ENCODE data around the gene ZDHHC17. TPM values are rescaled to one million over a fixed set of nuclear protein-coding genes. Genes with fewer than 3 reads are reported as not detected.
A peak's percentile ranks its signal among the peaks of the same experiment; 100 is the strongest.

ZDHHC17 gene
- total and polyA plus RNA-seq, 2 experiments from 2014 or later = 14.0 to 30.4 TPM

GRCh38 chr12:76746516-76746915 lies 17.4 kb upstream of the ZDHHC17 start:
- no peaks in the 10 kb centered on the region for H3K36me3 ChIP-seq (ENCODE audit: low read depth)
- WGBS, 2 experiments (ENCODE audit: low coverage in 1 of 2, low lambda C conversion rate in 2 of 2, missing lambda C conversion rate in 2 of 2) = 4 to 9% methylated on average over 1 of the region's 1 CpG
- no peaks in the 10 kb centered on the region for H3K9me2 ChIP-seq (ENCODE audit: insufficient read depth)
- DNase-seq = no peak
- no peak for TF ChIP-seq EZH2phosphoT487 (IDR thresholded peaks at IDR 0.05; ENCODE audit: insufficient read depth, low read depth)
- TF ChIP-seq EZH2 (IDR thresholded peaks at IDR 0.05; ENCODE audit: insufficient read depth, poor library complexity, severe bottlenecking) = no peak
- H3K4me3 ChIP-seq = no peak overlapping the region
- no peaks in the 10 kb centered on the region for H3K79me2 ChIP-seq (ENCODE audit: insufficient read depth)
- no peak overlapping the region for H3K4me2 ChIP-seq (ENCODE audit: unreplicated experiment)
- in situ Hi-C loops (cut with MboI) = no loop called here
- no peak overlapping the region for H3K9ac ChIP-seq
- H2AFZ ChIP-seq = no peak overlapping the region
- no peaks in the 10 kb centered on the region for H3K27me3 ChIP-seq (replicated peaks; ENCODE audit: insufficient read depth)
- H3K4me1 ChIP-seq (ENCODE audit: insufficient read depth) = no peaks in the 10 kb centered on the region
- no peaks in the 10 kb centered on the region for H3K9me3 ChIP-seq (ENCODE audit: low read depth)
- no peaks in the 10 kb centered on the region for H4K20me1 ChIP-seq (ENCODE audit: insufficient read depth)
- H3F3A ChIP-seq (ENCODE audit: insufficient read depth) = no peaks in the 10 kb centered on the region
- H3K27ac ChIP-seq = no peak overlapping the region

- no peak for DNase-seq
- no peak overlapping the region for H3K4me2 ChIP-seq (ENCODE audit: unreplicated experiment)
- no peaks in the 10 kb centered on the region for H4K20me1 ChIP-seq (ENCODE audit: insufficient read depth)
- TF ChIP-seq EZH2phosphoT487 (IDR thresholded peaks at IDR 0.05; ENCODE audit: insufficient read depth, low read depth) (no peak), EZH2 (IDR thresholded peaks at IDR 0.05; ENCODE audit: insufficient read depth, poor library complexity, severe bottlenecking) (no peak)
- H3K36me3 ChIP-seq (ENCODE audit: low read depth) = no peaks in the 10 kb centered on the region
- no peak overlapping the region for H2AFZ ChIP-seq
- no peak overlapping the region for H3K27ac ChIP-seq
- in situ Hi-C loops (cut with MboI) = no loop called here
- H3K9ac ChIP-seq = no peak overlapping the region
- H3K4me1 ChIP-seq (ENCODE audit: insufficient read depth) = no peaks in the 10 kb centered on the region
- no peaks in the 10 kb centered on the region for H3K79me2 ChIP-seq (ENCODE audit: insufficient read depth)
- H3K9me2 ChIP-seq (ENCODE audit: insufficient read depth) = no peaks in the 10 kb centered on the region
- H3K9me3 ChIP-seq (ENCODE audit: low read depth) = no peaks in the 10 kb centered on the region
- WGBS, 2 experiments (ENCODE audit: low coverage in 1 of 2, low lambda C conversion rate in 2 of 2, missing lambda C conversion rate in 2 of 2) = 94 to 100% methylated on average over 2 of the region's 2 CpGs
- no peaks in the 10 kb centered on the region for H3K27me3 ChIP-seq (replicated peaks; ENCODE audit: insufficient read depth)
- H3K4me3 ChIP-seq = no peak overlapping the region
- no peaks in the 10 kb centered on the region for H3F3A ChIP-seq (ENCODE audit: insufficient read depth)
Observed at GRCh38 chr12:76747245-76747644, 16.7 kb upstream of the ZDHHC17 start.

GRCh38 chr12:76755829-76756379 lies 8.0 kb upstream of the ZDHHC17 start:
- no peaks in the 10 kb centered on the region for H3K79me2 ChIP-seq (ENCODE audit: insufficient read depth)
- H3K27ac ChIP-seq = no peak overlapping the region
- TF ChIP-seq EZH2 (IDR thresholded peaks at IDR 0.05; ENCODE audit: insufficient read depth, poor library complexity, severe bottlenecking) (no peak), EZH2phosphoT487 (IDR thresholded peaks at IDR 0.05; ENCODE audit: insufficient read depth, low read depth) (no peak)
- H2AFZ ChIP-seq = no peak overlapping the region
- in situ Hi-C loops (cut with MboI) = no loop called here
- H3K36me3 ChIP-seq (ENCODE audit: low read depth) = no peaks in the 10 kb centered on the region
- peaks cover 19% of the 10 kb centered on the region for H3F3A ChIP-seq (ENCODE audit: insufficient read depth)
- peak; percentile 5 for DNase-seq
- no peak overlapping the region for H3K9ac ChIP-seq
- no peaks in the 10 kb centered on the region for H3K9me2 ChIP-seq (ENCODE audit: insufficient read depth)
- H3K4me2 ChIP-seq (ENCODE audit: unreplicated experiment) = no peak overlapping the region
- H3K27me3 ChIP-seq (replicated peaks; ENCODE audit: insufficient read depth) = no peaks in the 10 kb centered on the region
- WGBS, 2 experiments (ENCODE audit: low coverage in 1 of 2, low lambda C conversion rate in 2 of 2, missing lambda C conversion rate in 2 of 2) = 81 to 86% methylated on average over 9 of the region's 9 CpGs
- no peaks in the 10 kb centered on the region for H3K9me3 ChIP-seq (ENCODE audit: low read depth)
- H3K4me1 ChIP-seq (ENCODE audit: insufficient read depth) = peaks cover 15% of the 10 kb centered on the region
- H3K4me3 ChIP-seq = no peak overlapping the region
- H4K20me1 ChIP-seq (ENCODE audit: insufficient read depth) = no peaks in the 10 kb centered on the region

- H3F3A ChIP-seq (ENCODE audit: insufficient read depth) = peaks cover 19% of the 10 kb centered on the region
- no peaks in the 10 kb centered on the region for H3K9me2 ChIP-seq (ENCODE audit: insufficient read depth)
- no peak overlapping the region for H2AFZ ChIP-seq
- no peak for TF ChIP-seq EZH2 (IDR thresholded peaks at IDR 0.05; ENCODE audit: insufficient read depth, poor library complexity, severe bottlenecking)
- TF ChIP-seq EZH2phosphoT487 (IDR thresholded peaks at IDR 0.05; ENCODE audit: insufficient read depth, low read depth) = no peak
- no peaks in the 10 kb centered on the region for H3K9me3 ChIP-seq (ENCODE audit: low read depth)
- in situ Hi-C loops (cut with MboI) = no loop called here
- 0% methylated on average over 1 of the region's 1 CpG for WGBS, 2 experiments (ENCODE audit: low coverage in 1 of 2, low lambda C conversion rate in 2 of 2, missing lambda C conversion rate in 2 of 2)
- H3K4me3 ChIP-seq = no peak overlapping the region
- no peak overlapping the region for H3K4me2 ChIP-seq (ENCODE audit: unreplicated experiment)
- peak; percentile 57 for DNase-seq
- H3K27ac ChIP-seq = 0 out of 2 replicates have a peak overlapping the region, but pooled peaks have one; percentile 7
- H3K36me3 ChIP-seq (ENCODE audit: low read depth) = no peaks in the 10 kb centered on the region
- H3K27me3 ChIP-seq (replicated peaks; ENCODE audit: insufficient read depth) = no peaks in the 10 kb centered on the region
- H3K79me2 ChIP-seq (ENCODE audit: insufficient read depth) = no peaks in the 10 kb centered on the region
- no peak overlapping the region for H3K9ac ChIP-seq
- peaks cover 15% of the 10 kb centered on the region for H3K4me1 ChIP-seq (ENCODE audit: insufficient read depth)
- no peaks in the 10 kb centered on the region for H4K20me1 ChIP-seq (ENCODE audit: insufficient read depth)
Observed at GRCh38 chr12:76757694-76758093, 6.2 kb upstream of the ZDHHC17 start.
